Astrocyte (in vitro differentiated cells and primary cell): ENCODE data around the gene ADGRB2.

ENCODE experiments used
- CTCF ChIP-seq: IDR thresholded peaks from 2 replicates; pipeline ENCODE4 v1.5.1; 2011; ENCODE audit warnings: low read depth, mild to moderate bottlenecking, inconsistent platforms, low read length, moderate library complexity; ENCODE audit not compliant: insufficient read depth
- EZH2 ChIP-seq: IDR thresholded peaks from 2 replicates; pipeline ENCODE4 v1.6.1; 2012; ENCODE audit warnings: mild to moderate bottlenecking, low read length, inconsistent platforms; ENCODE audit not compliant: insufficient read depth

DNA sequence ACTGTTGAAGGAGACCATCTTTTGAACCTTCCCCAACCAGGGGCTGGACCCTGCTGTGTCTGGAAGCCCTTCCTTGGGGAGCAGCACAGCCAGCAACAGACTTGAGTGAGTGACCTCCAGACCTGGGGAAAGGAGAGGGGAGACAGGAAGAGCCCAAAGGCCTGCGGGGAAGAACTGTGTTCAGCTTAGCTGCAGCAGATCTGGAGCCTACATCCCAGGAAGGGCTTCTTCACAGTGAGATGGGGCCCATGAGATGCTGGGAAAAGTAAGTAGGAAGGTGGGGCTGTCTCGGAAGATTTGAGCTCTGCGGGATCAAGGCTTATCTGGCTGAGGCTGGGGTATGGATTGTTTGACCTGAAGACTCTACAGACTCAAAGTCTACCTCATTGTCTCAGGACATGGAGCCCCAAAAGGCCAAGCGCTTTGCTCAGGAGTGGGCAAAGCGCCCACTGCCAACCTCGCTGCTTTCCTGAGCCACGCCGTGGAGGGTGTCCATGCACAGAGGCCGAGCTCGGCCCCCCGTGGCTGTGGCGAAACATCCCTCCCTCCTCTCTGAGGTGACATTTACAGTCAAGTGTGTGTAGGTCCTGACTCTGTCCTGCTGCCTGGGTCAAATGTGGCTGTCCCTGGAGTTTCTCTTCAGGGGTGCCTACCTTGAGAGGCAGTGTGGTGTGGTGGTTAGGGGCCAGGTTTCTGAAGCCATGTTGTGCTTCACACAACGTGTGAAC is 27.2 kb upstream of the ADGRB2 start:
- TF ChIP-seq CTCF = no peak
- TF ChIP-seq EZH2 = no peak
